Measurements from ENCODE around the gene EFCAB9. TPM values are rescaled to one million over a fixed set of nuclear protein-coding genes. Genes with fewer than 3 reads are reported as not detected.

Gene EFCAB9
- total and polyA plus RNA-seq, 2 of the 8 experiments (the other 6 are each of a cell fraction or from before 2014, with no cell fraction given), result not detected

- Histone ChIP-seq H3K9me3 (ENCODE audit: insufficient read depth in 2 of 2, low read depth in 1 of 2, low read length in 1 of 2) (no peaks in the 10 kb centered on the region), H3K4ac (replicated peaks; ENCODE audit: insufficient read length, low read depth, low read length) (no peak overlapping the region), H3K79me1 (ENCODE audit: low read depth, low read length) (peaks cover 8% of the 10 kb centered on the region; the same call in 1 of the 2 replicates), H3K18ac (ENCODE audit: extremely low read depth, low read length) (no peak overlapping the region), H3K27me3 (replicated peaks in 1 of 4; ENCODE audit: control insufficient read depth in 3 of 4, extremely low read depth in 1 of 4, insufficient read depth in 3 of 4, low read length in 3 of 4) (no peaks in the 10 kb centered on the region), H4K20me1 (replicated peaks in 1 of 2; ENCODE audit: control insufficient read depth in 1 of 2, insufficient read depth in 2 of 2, low read length in 2 of 2) (peaks cover 0 to 2% of the 10 kb centered on the region in 2 experiments), H3K27ac (ENCODE audit: low read depth, low read length) (peak overlapping the region; percentile 57; the same call in 1 of the 2 replicates), H4K91ac (replicated peaks; ENCODE audit: insufficient read length, low read length) (peak overlapping the region; percentile 36), H3K4me3 (ENCODE audit: extremely low read depth in 1 of 4, insufficient read depth in 2 of 4, low read depth in 3 of 4, low read length in 4 of 4) (no peak overlapping the region), H2BK12ac (ENCODE audit: low read depth, low read length) (peak overlapping the region; percentile 60; the same call in 1 of the 2 replicates), H3K36me3 (ENCODE audit: control insufficient read depth in 2 of 4, insufficient read depth in 4 of 4, low read length in 3 of 4) (no peaks in the 10 kb centered on the region), H4K8ac (ENCODE audit: extremely low read depth, insufficient read depth, low read length) (peak overlapping the region; percentile 45; the same call in 1 of the 2 replicates), H3K4me1 (replicated peaks in 1 of 4; ENCODE audit: control insufficient read depth in 3 of 4, insufficient read depth in 4 of 4, low read length in 3 of 4) (peaks cover 0 to 22% (median 7%) of the 10 kb centered on the region in 4 experiments; a peak in 4 of 7 replicates), H3K23ac (ENCODE audit: insufficient read length) (no peak overlapping the region), H3K9ac (replicated peaks in 1 of 4; ENCODE audit: extremely low read depth in 1 of 4, low read depth in 3 of 4, low read length in 3 of 4) (no peak overlapping the region), H2BK15ac (ENCODE audit: low read length) (peak overlapping the region; percentile 88; the same call in 1 of the 2 replicates), H3K79me2 (ENCODE audit: control insufficient read depth in 1 of 2, insufficient read depth in 2 of 2, low read length in 2 of 2) (peaks cover 0 to 8% of the 10 kb centered on the region in 2 experiments; a peak in 1 of 4 replicates), H4K5ac (ENCODE audit: insufficient read length, low read depth, low read length) (no peak overlapping the region), H2AK5ac (ENCODE audit: low read depth, low read length) (peak overlapping the region; percentile 29; the same call in 1 of the 2 replicates), H2BK120ac (replicated peaks; ENCODE audit: low read depth, low read length) (no peak overlapping the region), H2BK20ac (ENCODE audit: low read length) (peak overlapping the region; percentile 32), H3K4me2 (ENCODE audit: insufficient read depth in 1 of 2, low read depth in 2 of 2, low read length in 2 of 2) (peak overlapping the region in 1 of 2 experiments; percentile 28; a peak in 1 of 4 replicates), H2BK5ac (ENCODE audit: low read depth, low read length) (no peak overlapping the region), H3K14ac (ENCODE audit: insufficient read length) (no peak overlapping the region), H3K23me2 (ENCODE audit: low read depth, low read length) (0 out of 2 replicates have a peak, but pooled peaks cover 3% of the 10 kb centered on the region), H3K56ac (replicated peaks; ENCODE audit: insufficient read length, low read depth, low read length) (no peak overlapping the region), H2AFZ (ENCODE audit: low read length) (no peak overlapping the region)
- 87% methylated on average over 18 of the region's 18 CpGs; no CpG with 5 or more reads in 1 of the 2 experiments for WGBS, 2 experiments (ENCODE audit: extremely low coverage in 1 of 2, insufficient coverage in 1 of 2, insufficient read length in 1 of 2, insufficient replicate concordance in 2 of 2, low coverage in 1 of 2, low lambda C conversion rate in 2 of 2, missing lambda C conversion rate in 1 of 2)
- ChIA-PET POLR2A (ENCODE audit: partially characterized antibody) (interaction anchor here (1.2 to 2.3 kb wide), 2 partner anchors 8 to 10 kb away, joined by 3 to 8 read pairs; partner anchors contain the start of gene STK10), CTCF (ENCODE audit: partially characterized antibody) (interaction anchor here (0.9 to 2.0 kb wide), 6 partner anchors 9 to 113 kb away, joined by 3 to 16 read pairs (median 4); partner anchors contain the start of gene STK10)
- no peak for FAIRE-seq
- DNase-seq (ENCODE audit: low read depth in 1 of 2, low spot score in 2 of 2), result no peak
Observed at GRCh38 chr5:172178301-172178987, 15.5 kb upstream of the EFCAB9 start.

All from H1 (cell line).